ENCODE results near the gene ALKAL2. TPM values are rescaled to one million over a fixed set of nuclear protein-coding genes. Genes with fewer than 3 reads are reported as not detected.
"Not testable (repeated sequence)": the region's sequence is repeated elsewhere in the genome, so short reads cannot be mapped to it uniquely, and the experiment has no call there.

ALKAL2 gene
- polyA plus RNA-seq, 1 donor: 4.4 TPM

DNA sequence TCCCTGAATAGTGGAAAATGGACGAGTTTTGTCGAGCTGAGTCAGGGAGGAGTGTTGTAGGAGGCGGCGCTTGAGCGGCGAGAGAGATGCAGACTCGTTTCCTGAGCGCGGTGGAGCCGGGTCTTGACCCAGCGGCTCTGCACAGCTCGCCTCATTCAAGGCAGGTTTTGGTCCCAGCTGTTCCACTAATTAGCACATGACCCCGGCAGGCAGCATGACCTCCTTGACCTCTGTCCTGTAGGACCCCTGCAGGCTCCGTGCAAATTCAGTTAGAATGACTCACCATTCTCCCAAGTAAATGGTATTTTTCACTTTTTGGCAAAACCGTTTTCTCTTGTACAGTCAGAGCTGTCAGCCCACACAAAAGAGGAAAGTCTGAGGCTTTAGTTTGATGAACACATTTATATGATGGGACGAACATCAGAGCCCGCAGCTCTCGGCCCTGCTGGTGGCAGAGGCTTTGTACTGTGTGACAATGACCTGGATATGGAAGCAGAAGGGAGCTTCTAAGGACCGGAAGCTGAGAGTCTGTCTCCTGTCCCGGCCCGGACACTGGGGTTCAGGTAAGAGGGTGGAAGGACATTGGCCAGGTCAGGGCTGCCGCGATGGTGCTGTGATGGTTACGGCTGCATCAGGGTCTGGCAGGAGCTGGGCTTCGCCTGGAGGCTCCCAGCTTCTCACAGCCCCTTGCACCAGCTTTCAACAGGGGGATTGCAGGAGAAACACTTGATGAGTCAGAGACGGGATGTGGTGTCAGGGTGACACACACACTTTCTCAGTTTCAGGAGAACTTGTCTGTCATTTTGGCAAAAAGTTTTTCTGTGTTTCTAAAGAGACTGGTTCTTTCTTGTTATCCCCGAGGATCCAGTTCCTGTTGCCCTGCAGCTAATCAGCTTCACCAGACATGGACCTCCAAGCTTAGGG is 29.9 kb upstream of the ALKAL2 start:
- WGBS (ENCODE audit: insufficient coverage, low lambda C conversion rate): 60% methylated on average over 5 of the region's 27 CpGs
- Histone ChIP-seq H3K27me3 (ENCODE audit: control insufficient read depth, insufficient read depth, low read length) (no peaks in the 10 kb centered on the region), H3K36me3 (ENCODE audit: control insufficient read depth, insufficient read depth, low read length) (no peaks in the 10 kb centered on the region), H3K4me1 (ENCODE audit: control insufficient read depth, insufficient read depth, low read length) (no peaks in the 10 kb centered on the region), H3K9me3 (ENCODE audit: control insufficient read depth, low read depth, low read length) (peaks cover 10% of the 10 kb centered on the region), H3K27ac (ENCODE audit: low read length) (no peak overlapping the region), H3K4me3 (ENCODE audit: low read length) (no peak overlapping the region)
- DNase-seq: no peak

DNA sequence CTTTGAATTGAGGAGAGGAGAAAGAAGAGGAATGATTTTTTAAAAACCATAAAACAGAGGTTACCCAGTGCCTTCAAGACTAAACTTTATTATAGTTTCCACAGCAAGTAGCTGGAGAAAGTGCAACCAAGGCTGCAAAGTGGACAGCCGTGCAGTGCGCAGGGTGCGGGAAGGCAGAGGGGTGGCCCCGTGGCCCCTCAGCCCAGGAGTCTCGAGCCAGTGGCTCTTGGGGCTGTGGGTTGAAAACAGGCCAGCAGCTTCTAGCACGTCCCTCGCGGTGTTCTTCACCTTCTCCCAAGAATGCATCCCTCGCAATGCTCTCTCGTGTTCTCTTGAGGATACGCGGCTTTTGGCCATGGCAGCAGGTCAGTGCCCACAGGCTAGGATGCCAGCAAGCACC is 28.5 kb upstream of the ALKAL2 start:
- no peaks in the 10 kb centered on the region for H3K4me1 ChIP-seq (ENCODE audit: control insufficient read depth, insufficient read depth, low read length)
- WGBS (ENCODE audit: insufficient coverage, low lambda C conversion rate): no CpG with 5 or more reads among the region's 12 CpGs
- H3K27me3 ChIP-seq (ENCODE audit: control insufficient read depth, insufficient read depth, low read length): no peaks in the 10 kb centered on the region
- DNase-seq: no peak
- H3K4me3 ChIP-seq (ENCODE audit: low read length): no peak overlapping the region
- H3K9me3 ChIP-seq (ENCODE audit: control insufficient read depth, low read depth, low read length): peaks cover 10% of the 10 kb centered on the region
- no peak overlapping the region for H3K27ac ChIP-seq (ENCODE audit: low read length)
- no peaks in the 10 kb centered on the region for H3K36me3 ChIP-seq (ENCODE audit: control insufficient read depth, insufficient read depth, low read length)

DNA sequence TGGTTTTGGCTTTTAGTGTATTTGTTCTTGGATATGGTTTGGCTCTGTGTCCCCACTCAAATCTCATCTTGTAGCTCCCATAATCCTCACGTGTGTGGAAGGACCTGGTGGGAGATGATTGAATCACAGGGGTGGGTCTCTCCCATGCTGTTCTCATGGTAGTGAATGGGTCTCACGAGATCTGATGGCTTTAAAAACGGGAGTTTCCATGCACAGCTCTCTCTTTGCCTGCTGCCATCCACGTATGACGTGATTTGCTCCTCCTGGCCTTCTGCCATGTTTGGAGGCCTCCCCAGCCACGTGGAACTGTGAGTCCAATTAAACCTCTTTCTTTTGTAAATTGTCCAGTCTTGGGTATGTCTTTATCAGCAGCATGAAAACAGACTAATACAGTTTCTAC is 28.0 kb upstream of the ALKAL2 start:
- not testable (repeated sequence) for H3K4me3 ChIP-seq (ENCODE audit: low read length); DNase-seq; H3K9me3 ChIP-seq (ENCODE audit: control insufficient read depth, low read depth, low read length); H3K27me3 ChIP-seq (ENCODE audit: control insufficient read depth, insufficient read depth, low read length); H3K27ac ChIP-seq (ENCODE audit: low read length); H3K4me1 ChIP-seq (ENCODE audit: control insufficient read depth, insufficient read depth, low read length); H3K36me3 ChIP-seq (ENCODE audit: control insufficient read depth, insufficient read depth, low read length)
- no CpG with 5 or more reads among the region's 6 CpGs for WGBS (ENCODE audit: insufficient coverage, low lambda C conversion rate)

DNA sequence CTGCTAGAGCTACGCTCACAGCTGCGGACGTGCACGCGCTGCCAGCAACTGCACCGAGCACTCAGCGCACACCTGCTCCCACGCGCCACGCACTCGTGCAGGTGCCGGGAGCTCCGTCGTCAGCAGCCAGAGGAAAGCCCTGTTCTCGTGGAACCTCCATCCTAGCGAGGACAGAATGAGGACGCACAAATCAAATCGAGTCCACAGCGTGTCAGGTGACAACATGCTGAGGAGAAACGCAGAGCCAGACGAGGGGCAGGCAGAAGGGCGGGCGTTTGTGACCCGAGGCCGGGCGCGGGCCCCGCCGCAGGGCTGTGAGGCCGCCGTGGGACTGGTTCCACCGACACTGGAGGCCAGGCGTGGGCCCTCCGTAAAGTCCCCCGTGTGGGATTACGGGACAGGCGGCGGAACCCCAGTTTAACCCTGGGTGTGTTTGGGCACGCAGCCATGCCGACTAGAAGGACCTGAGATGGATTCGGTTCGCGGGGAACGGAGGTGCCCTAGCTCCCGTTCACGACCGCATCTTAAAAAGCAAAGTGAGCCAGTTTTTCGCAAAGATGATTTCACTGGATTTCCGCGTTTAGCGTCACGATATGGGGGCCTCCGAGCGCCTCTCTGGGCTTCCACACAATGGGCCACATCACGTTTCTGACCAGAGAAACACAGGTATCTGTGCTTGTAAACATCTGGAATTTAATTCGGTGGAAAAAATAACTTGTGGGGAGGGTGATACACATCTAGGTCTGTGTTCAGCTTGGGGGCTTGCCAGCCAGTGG is 26.9 kb upstream of the ALKAL2 start:
- Histone ChIP-seq H3K4me1 (ENCODE audit: control insufficient read depth, insufficient read depth, low read length) (no peaks in the 10 kb centered on the region), H3K36me3 (ENCODE audit: control insufficient read depth, insufficient read depth, low read length) (no peaks in the 10 kb centered on the region), H3K9me3 (ENCODE audit: control insufficient read depth, low read depth, low read length) (peaks cover 10% of the 10 kb centered on the region), H3K4me3 (ENCODE audit: low read length) (no peak overlapping the region), H3K27ac (ENCODE audit: low read length) (no peak overlapping the region), H3K27me3 (ENCODE audit: control insufficient read depth, insufficient read depth, low read length) (no peaks in the 10 kb centered on the region)
- DNase-seq: no peak
- 100% methylated on average over 5 of the region's 56 CpGs for WGBS (ENCODE audit: insufficient coverage, low lambda C conversion rate)

- Histone ChIP-seq H3K27ac (ENCODE audit: low read length) (no peak overlapping the region), H3K9me3 (ENCODE audit: control insufficient read depth, low read depth, low read length) (peaks cover 6% of the 10 kb centered on the region), H3K36me3 (ENCODE audit: control insufficient read depth, insufficient read depth, low read length) (no peaks in the 10 kb centered on the region), H3K4me1 (ENCODE audit: control insufficient read depth, insufficient read depth, low read length) (no peaks in the 10 kb centered on the region), H3K27me3 (ENCODE audit: control insufficient read depth, insufficient read depth, low read length) (no peaks in the 10 kb centered on the region), H3K4me3 (ENCODE audit: low read length) (no peak overlapping the region)
- WGBS (ENCODE audit: insufficient coverage, low lambda C conversion rate): no CpG with 5 or more reads among the region's 14 CpGs
- DNase-seq: no peak
Observed at GRCh38 chr2:313991-314390, 26.1 kb upstream of the ALKAL2 start.

- Histone ChIP-seq H3K4me1 (ENCODE audit: control insufficient read depth, insufficient read depth, low read length) (no peaks in the 10 kb centered on the region), H3K36me3 (ENCODE audit: control insufficient read depth, insufficient read depth, low read length) (no peaks in the 10 kb centered on the region), H3K27ac (ENCODE audit: low read length) (no peak overlapping the region), H3K4me3 (ENCODE audit: low read length) (no peak overlapping the region), H3K27me3 (ENCODE audit: control insufficient read depth, insufficient read depth, low read length) (no peaks in the 10 kb centered on the region), H3K9me3 (ENCODE audit: control insufficient read depth, low read depth, low read length) (no peaks in the 10 kb centered on the region)
- DNase-seq: no peak
- whole genome bisulfite sequencing (ENCODE audit: insufficient coverage, low lambda C conversion rate): 100% methylated on average over 2 of the region's 5 CpGs
Observed at GRCh38 chr2:310994-311393, 23.1 kb upstream of the ALKAL2 start.

DNA sequence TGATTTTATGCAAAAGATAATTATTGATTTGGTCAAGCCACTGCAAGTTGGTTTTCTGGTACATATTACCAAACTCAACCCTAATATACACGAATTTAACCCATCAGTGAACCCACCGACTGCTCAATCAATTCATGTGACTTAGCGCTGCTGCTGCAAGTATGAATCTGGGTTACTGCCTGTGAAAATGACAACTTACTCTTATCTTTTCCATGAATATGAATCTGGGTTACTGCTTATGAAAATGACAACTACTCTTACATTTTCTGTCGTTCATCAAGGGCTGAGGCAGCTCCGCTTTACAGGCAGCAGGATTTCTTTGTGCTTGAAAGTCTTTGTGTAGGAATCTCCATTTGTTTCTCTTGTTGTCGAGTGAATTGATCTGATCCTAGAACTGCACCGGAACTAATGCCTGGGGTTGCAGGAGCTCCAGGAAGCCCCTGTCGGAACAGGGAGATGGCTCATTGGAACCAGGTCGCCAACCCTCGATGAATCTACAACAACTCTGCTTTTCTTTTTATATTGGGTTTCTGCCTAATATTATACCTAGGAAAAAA is 22.1 kb upstream of the ALKAL2 start:
- Histone ChIP-seq H3K9me3 (ENCODE audit: control insufficient read depth, low read depth, low read length) (no peaks in the 10 kb centered on the region), H3K36me3 (ENCODE audit: control insufficient read depth, insufficient read depth, low read length) (no peaks in the 10 kb centered on the region), H3K27me3 (ENCODE audit: control insufficient read depth, insufficient read depth, low read length) (no peaks in the 10 kb centered on the region), H3K4me3 (ENCODE audit: low read length) (no peak overlapping the region), H3K27ac (ENCODE audit: low read length) (no peak overlapping the region), H3K4me1 (ENCODE audit: control insufficient read depth, insufficient read depth, low read length) (no peaks in the 10 kb centered on the region)
- no CpG with 5 or more reads among the region's 10 CpGs for WGBS (ENCODE audit: insufficient coverage, low lambda C conversion rate)
- no peak for DNase-seq

- no peak for DNase-seq
- Histone ChIP-seq H3K27me3 (ENCODE audit: control insufficient read depth, insufficient read depth, low read length) (no peaks in the 10 kb centered on the region), H3K36me3 (ENCODE audit: control insufficient read depth, insufficient read depth, low read length) (no peaks in the 10 kb centered on the region), H3K9me3 (ENCODE audit: control insufficient read depth, low read depth, low read length) (no peaks in the 10 kb centered on the region), H3K4me3 (ENCODE audit: low read length) (no peak overlapping the region), H3K4me1 (ENCODE audit: control insufficient read depth, insufficient read depth, low read length) (no peaks in the 10 kb centered on the region), H3K27ac (ENCODE audit: low read length) (no peak overlapping the region)
- no CpG with 5 or more reads among the region's 13 CpGs for WGBS (ENCODE audit: insufficient coverage, low lambda C conversion rate)
Observed at GRCh38 chr2:309148-309953, 21.5 kb upstream of the ALKAL2 start.

GRCh38 chr2:305366-305765 is 17.5 kb upstream of the ALKAL2 start:
- H3K4me3 ChIP-seq (ENCODE audit: low read length): no peak overlapping the region
- no peaks in the 10 kb centered on the region for H3K36me3 ChIP-seq (ENCODE audit: control insufficient read depth, insufficient read depth, low read length)
- H3K9me3 ChIP-seq (ENCODE audit: control insufficient read depth, low read depth, low read length): no peaks in the 10 kb centered on the region
- no peak overlapping the region for H3K27ac ChIP-seq (ENCODE audit: low read length)
- WGBS (ENCODE audit: insufficient coverage, low lambda C conversion rate): no CpG with 5 or more reads among the region's 9 CpGs
- no peaks in the 10 kb centered on the region for H3K4me1 ChIP-seq (ENCODE audit: control insufficient read depth, insufficient read depth, low read length)
- DNase-seq: no peak
- no peaks in the 10 kb centered on the region for H3K27me3 ChIP-seq (ENCODE audit: control insufficient read depth, insufficient read depth, low read length)

DNA sequence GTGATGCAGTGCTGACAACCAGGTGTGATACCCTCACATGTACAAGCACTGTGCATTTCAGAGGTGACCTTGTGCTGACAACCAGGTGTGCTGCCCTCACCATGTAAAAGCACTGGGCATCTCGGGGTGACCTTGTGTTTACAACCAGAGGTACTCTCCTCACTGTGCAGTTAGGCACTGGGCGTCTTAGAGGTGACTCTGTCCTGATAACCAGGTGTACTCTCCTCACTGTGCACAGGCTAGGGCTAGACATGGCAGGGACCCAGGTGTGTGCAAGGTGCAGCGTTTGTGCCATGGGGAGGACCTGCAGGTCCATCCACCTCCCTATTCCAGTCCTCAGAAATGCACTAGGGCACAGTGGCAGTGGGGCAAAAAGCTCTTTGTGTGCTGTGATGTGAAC is 8.5 kb upstream of the ALKAL2 start:
- Histone ChIP-seq H3K27me3 (ENCODE audit: control insufficient read depth, insufficient read depth, low read length) (peaks cover 4% of the 10 kb centered on the region), H3K4me1 (ENCODE audit: control insufficient read depth, insufficient read depth, low read length) (no peaks in the 10 kb centered on the region), H3K4me3 (ENCODE audit: low read length) (no peak overlapping the region), H3K36me3 (ENCODE audit: control insufficient read depth, insufficient read depth, low read length) (no peaks in the 10 kb centered on the region), H3K9me3 (ENCODE audit: control insufficient read depth, low read depth, low read length) (no peaks in the 10 kb centered on the region), H3K27ac (ENCODE audit: low read length) (no peak overlapping the region)
- no peak for DNase-seq
- WGBS (ENCODE audit: insufficient coverage, low lambda C conversion rate): no CpG with 5 or more reads among the region's 3 CpGs

All from large intestine (tissue), 3 donors.